CD14-positive monocyte (primary cell): ENCODE data around the gene PTGR3. TPM values are rescaled to one million over a fixed set of nuclear protein-coding genes. Genes with fewer than 3 reads are reported as not detected.

Experiments
- DNase-seq, 3 donors: peaks; one replicate each; pipeline ENCODE4 v3.0.0-alpha.2; 2011 to 2022
- H2AFZ ChIP-seq: 2 replicates; pipeline ENCODE4 v1.6.0; 2012; ENCODE audit warnings: mild to moderate bottlenecking, low read depth, low read length, inconsistent platforms; ENCODE audit not compliant: insufficient read depth, poor library complexity, severe bottlenecking
- H3K27ac ChIP-seq, 2 donors: 1 replicate in 1 of 2; 2 replicates in 1 of 2; pipeline ENCODE4 v1.5.1; 2012 to 2013; ENCODE audit warnings: low read length in 2 of 2, control low read depth in 1 of 2, inconsistent platforms in 1 of 2, low read depth in 1 of 2, mild to moderate bottlenecking in 1 of 2
- H3K27me3 ChIP-seq, 2 donors: one replicate each; pipeline versions ENCODE4 v1.6.0 to v1.6.1; 2011 to 2013; ENCODE audit warnings: low read length in 2 of 2; ENCODE audit not compliant: control insufficient read depth in 2 of 2, insufficient read depth in 2 of 2
- H3K36me3 ChIP-seq, 2 donors: replicated peaks in 1 of 2; 1 replicate in 1 of 2; 2 replicates in 1 of 2; pipeline versions ENCODE4 v1.5.1 to v1.6.1; 2012 to 2013; ENCODE audit warnings: low read length in 2 of 2, control low read depth in 1 of 2, inconsistent platforms in 1 of 2, mild to moderate bottlenecking in 1 of 2; ENCODE audit not compliant: insufficient read depth in 2 of 2, control insufficient read depth in 1 of 2
- H3K4me1 ChIP-seq, 2 donors: 1 replicate in 1 of 2; 2 replicates in 1 of 2; pipeline versions ENCODE4 v1.5.1 to v1.6.1; 2012 to 2013; ENCODE audit warnings: low read length in 2 of 2, control low read depth in 1 of 2, inconsistent platforms in 1 of 2, mild to moderate bottlenecking in 1 of 2, moderate library complexity in 1 of 2; ENCODE audit not compliant: insufficient read depth in 2 of 2, control insufficient read depth in 1 of 2
- H3K4me2 ChIP-seq: replicated peaks from 2 replicates; pipeline ENCODE3; 2012; ENCODE audit warnings: low read length, moderate library complexity, mild to moderate bottlenecking; ENCODE audit not compliant: poor library complexity, severe bottlenecking; ENCODE audit errors: extremely low read depth
- H3K4me3 ChIP-seq, 3 experiments: fragments of 200-600 bp in 1 of 3; sonication (generic) in 1 of 3; replicated peaks in 1 of 3; 1 replicate in 2 of 3; 2 replicates in 1 of 3; pipeline ENCODE4 v1.5.1; 2011 to 2013; ENCODE audit warnings: low read length in 3 of 3, mild to moderate bottlenecking in 3 of 3, control low read depth in 2 of 3, low read depth in 2 of 3, inconsistent platforms in 1 of 3, moderate library complexity in 1 of 3
- H3K79me2 ChIP-seq: 2 replicates; pipeline ENCODE4 v1.6.0; 2012; ENCODE audit warnings: mild to moderate bottlenecking, control low read depth, inconsistent platforms, low read length, moderate library complexity; ENCODE audit not compliant: insufficient read depth
- H3K9ac ChIP-seq: 2 replicates; pipeline ENCODE4 v1.6.0; 2017; ENCODE audit warnings: low read length, mild to moderate bottlenecking; ENCODE audit not compliant: insufficient read depth, poor library complexity, severe bottlenecking
- H3K9me3 ChIP-seq, 2 donors: replicated peaks in 1 of 2; 1 replicate in 1 of 2; 2 replicates in 1 of 2; pipeline versions ENCODE4 v1.5.1 to v1.6.1; 2012 to 2013; ENCODE audit warnings: low read length in 2 of 2, control low read depth in 1 of 2; ENCODE audit not compliant: control insufficient read depth in 1 of 2, insufficient read depth in 1 of 2
- H4K20me1 ChIP-seq: 2 replicates; pipeline ENCODE4 v1.6.0; 2012; ENCODE audit warnings: mild to moderate bottlenecking, low read length, control low read depth, moderate library complexity; ENCODE audit not compliant: insufficient read depth
- H3K27ac Mint-ChIP-seq, 7 donors: one replicate each; pipeline ENCODE4 v1.8.0; 2020; ENCODE audit warnings: mild to moderate bottlenecking in 7 of 7, mixed read lengths in 7 of 7, moderate library complexity in 6 of 7, inconsistent platforms in 2 of 7
- H3K27me3 Mint-ChIP-seq, 3 donors: one replicate each; pipeline ENCODE4 v1.8.0; 2021 to 2022; ENCODE audit warnings: low read depth in 3 of 3, mild to moderate bottlenecking in 3 of 3, mixed read lengths in 3 of 3, moderate library complexity in 3 of 3, inconsistent platforms in 1 of 3
- H3K36me3 Mint-ChIP-seq, 2 donors: one replicate each; pipeline ENCODE4 v1.8.0; 2020; ENCODE audit warnings: mixed read lengths in 2 of 2, inconsistent platforms in 1 of 2, mild to moderate bottlenecking in 1 of 2
- H3K4me1 Mint-ChIP-seq: one replicate; pipeline ENCODE4 v1.8.0; 2020; ENCODE audit warnings: mild to moderate bottlenecking, mixed read lengths
- H3K4me3 Mint-ChIP-seq, 2 donors: one replicate each; pipeline ENCODE4 v1.8.0; 2020; ENCODE audit warnings: mild to moderate bottlenecking in 2 of 2, mixed read lengths in 2 of 2, moderate library complexity in 1 of 2
- H3K9me3 Mint-ChIP-seq, 7 donors: one replicate each; pipeline ENCODE4 v1.8.0; 2020 to 2022; ENCODE audit warnings: mixed read lengths in 7 of 7, mild to moderate bottlenecking in 6 of 7, moderate library complexity in 6 of 7, inconsistent platforms in 2 of 7
- WGBS: methylation state at CpG from one replicate; pipeline ENCODE4 v1.1.5; 2013; ENCODE audit warnings: missing lambda C conversion rate; ENCODE audit not compliant: insufficient coverage; 5-methylcytosine and 5-hydroxymethylcytosine counted together
- intact Hi-C, 2 donors: fragments of 100-400 bp; cut with micrococcal nuclease; formaldehyde crosslinking; loops; one replicate each; pipeline versions ENCODE4 v1.15.0 to v1.15.1; 2023
- polyA plus RNA-seq, 3 donors: library from polyadenylated mRNA; depleted of rRNA in 1 of 3; unstranded in 2 of 3; stranded (reverse) in 1 of 3; fragments of 300-500 nt in 2 of 3; fragments of >200 nt in 1 of 3; fragmentation: Illumina TruSeq in 2 of 3; gene quantifications; 1 replicate in 2 of 3; 2 replicates in 1 of 3; pipeline ENCODE4 v1.2.3, GENCODE V29; 2012 to 2021
- TF ChIP-seq, protein P1 (sequence below): fragments of 200-600 bp; IDR thresholded peaks from one replicate; pipeline ENCODE4 v1.8.0; 2022; ENCODE audit warnings: antibody characterized with exemption, mild to moderate bottlenecking

Gene PTGR3
- polyA plus RNA-seq, 3 donors: 15.5 to 27.5 (median 23.6) TPM

DNA sequence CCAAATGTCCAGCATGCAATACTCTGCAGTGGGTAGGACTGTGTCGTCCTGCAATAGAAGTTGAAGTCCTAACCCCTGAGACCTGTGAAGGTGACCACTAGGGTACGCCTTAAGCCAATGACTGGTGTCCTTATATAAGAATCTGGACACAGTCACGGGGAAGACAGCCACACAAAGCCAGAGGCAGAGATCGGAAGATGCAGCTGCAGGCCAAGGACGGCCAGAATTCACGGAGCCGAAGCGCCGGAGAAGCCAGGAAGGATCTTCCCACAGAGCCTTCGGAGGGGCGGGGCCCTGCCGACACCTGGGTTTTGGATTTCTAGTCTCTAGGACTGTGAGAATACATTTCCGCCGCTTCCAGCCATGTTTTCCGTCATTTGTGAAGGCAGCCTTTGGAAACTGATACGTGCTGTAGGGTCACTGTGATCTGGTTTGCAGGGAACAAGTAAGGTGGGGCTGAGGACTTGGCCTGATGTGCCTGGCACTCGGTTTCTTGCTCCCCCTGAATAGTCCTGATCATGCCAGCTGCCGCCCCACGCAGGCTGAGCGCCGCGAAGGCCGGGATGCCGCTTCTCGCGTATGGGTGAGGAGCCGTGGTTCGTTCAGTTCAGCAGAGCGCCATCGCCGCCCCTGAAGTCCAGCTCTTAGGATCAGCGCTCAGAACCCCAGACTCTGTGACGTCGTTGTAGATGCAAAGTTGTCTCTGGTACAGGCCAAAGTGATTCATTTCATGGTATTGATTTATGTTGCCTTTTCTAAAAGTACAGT lies 38.7 kb downstream of the PTGR3 start:
- Histone ChIP-seq H3K4me3 (no peak overlapping the region), H3K27me3 (no peaks in the 10 kb centered on the region), H3K4me2 (no peak overlapping the region), H2AFZ (no peak overlapping the region), H3K9me3 (no peaks in the 10 kb centered on the region), H3K36me3 (no peaks in the 10 kb centered on the region), H3K9ac (no peak overlapping the region), H3K79me2 (no peaks in the 10 kb centered on the region), H4K20me1 (no peaks in the 10 kb centered on the region), H3K27ac (no peak overlapping the region), H3K4me1 (peaks cover 0 to 5% of the 10 kb centered on the region in 2 donors)
- Mint-ChIP-seq H3K9me3 (peaks cover 0 to 4% (median 2%) of the 10 kb centered on the region in 7 donors), H3K27me3 (peaks cover 7 to 12% (median 11%) of the 10 kb centered on the region in 3 donors), H3K27ac (no peak overlapping the region), H3K4me1 (peaks cover 10% of the 10 kb centered on the region), H3K36me3 (no peaks in the 10 kb centered on the region), H3K4me3 (no peak overlapping the region)
- DNase-seq: no peak
- 96% methylated on average over 31 of the region's 34 CpGs for WGBS
- TF ChIP-seq, protein P1, sequence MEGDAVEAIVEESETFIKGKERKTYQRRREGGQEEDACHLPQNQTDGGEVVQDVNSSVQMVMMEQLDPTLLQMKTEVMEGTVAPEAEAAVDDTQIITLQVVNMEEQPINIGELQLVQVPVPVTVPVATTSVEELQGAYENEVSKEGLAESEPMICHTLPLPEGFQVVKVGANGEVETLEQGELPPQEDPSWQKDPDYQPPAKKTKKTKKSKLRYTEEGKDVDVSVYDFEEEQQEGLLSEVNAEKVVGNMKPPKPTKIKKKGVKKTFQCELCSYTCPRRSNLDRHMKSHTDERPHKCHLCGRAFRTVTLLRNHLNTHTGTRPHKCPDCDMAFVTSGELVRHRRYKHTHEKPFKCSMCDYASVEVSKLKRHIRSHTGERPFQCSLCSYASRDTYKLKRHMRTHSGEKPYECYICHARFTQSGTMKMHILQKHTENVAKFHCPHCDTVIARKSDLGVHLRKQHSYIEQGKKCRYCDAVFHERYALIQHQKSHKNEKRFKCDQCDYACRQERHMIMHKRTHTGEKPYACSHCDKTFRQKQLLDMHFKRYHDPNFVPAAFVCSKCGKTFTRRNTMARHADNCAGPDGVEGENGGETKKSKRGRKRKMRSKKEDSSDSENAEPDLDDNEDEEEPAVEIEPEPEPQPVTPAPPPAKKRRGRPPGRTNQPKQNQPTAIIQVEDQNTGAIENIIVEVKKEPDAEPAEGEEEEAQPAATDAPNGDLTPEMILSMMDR: no peak
- intact Hi-C loops: no loop called here

DNA sequence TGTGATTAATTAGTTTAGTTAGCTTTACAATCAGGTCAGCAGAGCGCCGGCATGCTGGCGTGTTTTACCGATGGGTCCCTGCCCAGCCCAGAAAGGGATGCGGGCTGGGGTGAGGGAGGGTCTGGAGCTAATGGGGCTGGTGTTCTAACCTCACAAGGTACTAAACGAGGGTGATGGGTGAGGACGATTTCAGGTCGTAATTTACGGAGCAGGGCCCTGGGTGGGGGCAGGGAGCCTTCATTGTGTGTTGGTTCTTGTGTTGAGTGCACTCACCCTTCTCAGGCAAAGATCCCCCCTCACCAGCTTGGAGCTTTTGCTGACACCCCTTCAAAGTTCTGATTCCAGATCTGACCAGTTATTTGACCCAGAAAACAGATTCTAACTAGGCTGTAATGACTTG lies 39.5 kb downstream of the PTGR3 start:
- no peak for DNase-seq
- WGBS: 89% methylated on average over 7 of the region's 9 CpGs
- Histone ChIP-seq H3K9ac (no peak overlapping the region), H3K36me3 (no peaks in the 10 kb centered on the region), H3K4me3 (no peak overlapping the region), H2AFZ (no peak overlapping the region), H4K20me1 (no peaks in the 10 kb centered on the region), H3K27me3 (no peaks in the 10 kb centered on the region), H3K79me2 (no peaks in the 10 kb centered on the region), H3K4me2 (no peak overlapping the region), H3K4me1 (peaks cover 0 to 5% of the 10 kb centered on the region in 2 donors), H3K27ac (no peak overlapping the region), H3K9me3 (no peaks in the 10 kb centered on the region)
- Mint-ChIP-seq H3K4me3 (no peak overlapping the region), H3K4me1 (peaks cover 10% of the 10 kb centered on the region), H3K36me3 (no peaks in the 10 kb centered on the region), H3K9me3 (peaks cover 0 to 4% (median 2%) of the 10 kb centered on the region in 7 donors), H3K27me3 (peaks cover 7 to 12% (median 11%) of the 10 kb centered on the region in 3 donors), H3K27ac (no peak overlapping the region)
- TF ChIP-seq, protein P1: no peak
- intact Hi-C loops: no loop called here
